Neuronal stem cell (in vitro differentiated cells): Measurements from ENCODE around the gene DDX59.

Source experiments
- DNase-seq: peaks from one replicate; pipeline ENCODE4 v3.0.0-alpha.2; 2013; ENCODE audit warnings: low spot score
- H2AFZ ChIP-seq: one replicate; pipeline ENCODE4 v1.6.1; 2013; ENCODE audit warnings: mild to moderate bottlenecking, low read length, inconsistent platforms
- H2AK5ac ChIP-seq: 2 replicates; pipeline ENCODE4 v1.6.1; 2013; ENCODE audit warnings: low read depth, mild to moderate bottlenecking, inconsistent platforms, low read length, moderate library complexity, mixed read lengths
- H2BK120ac ChIP-seq: 2 replicates; pipeline ENCODE4 v1.6.1; 2013; ENCODE audit warnings: low read depth, mild to moderate bottlenecking, inconsistent platforms, low read length, moderate library complexity, mixed read lengths
- H2BK12ac ChIP-seq: one replicate; pipeline ENCODE4 v1.6.1; 2013; ENCODE audit warnings: low read length, inconsistent platforms
- H2BK15ac ChIP-seq: 2 replicates; pipeline ENCODE4 v1.6.1; 2013; ENCODE audit warnings: mild to moderate bottlenecking, low read length, inconsistent platforms, mixed read lengths
- H2BK5ac ChIP-seq: one replicate; pipeline ENCODE4 v1.6.1; 2013; ENCODE audit warnings: inconsistent platforms, mild to moderate bottlenecking, low read length, moderate library complexity
- H3K14ac ChIP-seq: one replicate; pipeline ENCODE4 v1.6.1; 2013; ENCODE audit warnings: low read length, inconsistent platforms
- H3K18ac ChIP-seq: 2 replicates; pipeline ENCODE4 v1.6.1; 2013; ENCODE audit warnings: low read length, inconsistent platforms
- H3K23ac ChIP-seq: 2 replicates; pipeline ENCODE4 v1.6.1; 2013; ENCODE audit warnings: low read depth, mild to moderate bottlenecking, mixed read lengths, low read length, inconsistent platforms; ENCODE audit not compliant: poor library complexity
- H3K27ac ChIP-seq: replicated peaks from 3 replicates; pipeline ENCODE4 v1.5.1; 2013; ENCODE audit warnings: low read length, inconsistent platforms
- H3K27me3 ChIP-seq, 3 experiments: 2 replicates each; pipeline ENCODE4 v1.6.1; 2013; ENCODE audit warnings: low read length in 3 of 3, mild to moderate bottlenecking in 2 of 3, inconsistent platforms in 1 of 3, low read depth in 1 of 3, mixed read lengths in 1 of 3, moderate library complexity in 1 of 3; ENCODE audit not compliant: control insufficient read depth in 3 of 3, insufficient read depth in 3 of 3
- H3K36me3 ChIP-seq, 2 donors: replicated peaks in 1 of 2; 2 replicates each; pipeline ENCODE4 v1.6.1; 2013; ENCODE audit warnings: low read length in 2 of 2; ENCODE audit not compliant: control insufficient read depth in 2 of 2, insufficient read depth in 2 of 2
- H3K4ac ChIP-seq: 2 replicates; pipeline ENCODE4 v1.6.1; 2013; ENCODE audit warnings: inconsistent platforms, mild to moderate bottlenecking, low read length, moderate library complexity
- H3K4me1 ChIP-seq, 2 donors: 1 replicate in 1 of 2; 2 replicates in 1 of 2; pipeline ENCODE4 v1.6.1; 2013; ENCODE audit warnings: low read length in 2 of 2, low read depth in 1 of 2; ENCODE audit not compliant: control insufficient read depth in 2 of 2, insufficient read depth in 1 of 2
- H3K4me2 ChIP-seq: one replicate; pipeline ENCODE4 v1.6.1; 2013; ENCODE audit warnings: mild to moderate bottlenecking, low read length, inconsistent platforms; ENCODE audit not compliant: insufficient read depth, poor library complexity, severe bottlenecking
- H3K4me3 ChIP-seq, 2 donors: 2 replicates each; pipeline ENCODE4 v1.5.1; 2013; ENCODE audit warnings: low read length in 2 of 2, mild to moderate bottlenecking in 2 of 2, inconsistent platforms in 1 of 2, moderate library complexity in 1 of 2
- H3K79me1 ChIP-seq: one replicate; pipeline ENCODE4 v1.6.1; 2013; ENCODE audit warnings: low read depth, mild to moderate bottlenecking, inconsistent platforms, low read length, moderate library complexity
- H3K9ac ChIP-seq: one replicate; pipeline ENCODE4 v1.6.1; 2013; ENCODE audit warnings: mild to moderate bottlenecking, low read depth, low read length, inconsistent platforms; ENCODE audit not compliant: poor library complexity
- H3K9me3 ChIP-seq, 2 donors: replicated peaks in 1 of 2; 2 replicates each; pipeline versions ENCODE3 to v1.6.1; 2013; ENCODE audit warnings: low read length in 2 of 2, mild to moderate bottlenecking in 2 of 2, inconsistent platforms in 1 of 2, low read depth in 1 of 2, mixed read lengths in 1 of 2, moderate library complexity in 1 of 2; ENCODE audit not compliant: control insufficient read depth in 2 of 2, insufficient read depth in 1 of 2
- H4K8ac ChIP-seq: one replicate; pipeline ENCODE4 v1.6.1; 2013; ENCODE audit warnings: low read depth, mild to moderate bottlenecking, inconsistent platforms, low read length, moderate library complexity
- H4K91ac ChIP-seq: one replicate; pipeline ENCODE4 v1.6.1; 2013; ENCODE audit warnings: low read length, low read depth, mild to moderate bottlenecking, inconsistent platforms; ENCODE audit not compliant: poor library complexity
- WGBS, 2 donors: extraction: QIAGEN DNeasy Blood & Tissue Kit; methylation state at CpG; one replicate each; pipeline ENCODE4 v1.1.7; 2013; ENCODE audit warnings: missing lambda C conversion rate in 2 of 2, mixed read lengths in 1 of 2; ENCODE audit not compliant: insufficient read length in 2 of 2, insufficient replicate concordance in 1 of 2; ENCODE audit errors: extremely low coverage in 2 of 2; 5-methylcytosine and 5-hydroxymethylcytosine counted together

The DDX59 gene

DNA sequence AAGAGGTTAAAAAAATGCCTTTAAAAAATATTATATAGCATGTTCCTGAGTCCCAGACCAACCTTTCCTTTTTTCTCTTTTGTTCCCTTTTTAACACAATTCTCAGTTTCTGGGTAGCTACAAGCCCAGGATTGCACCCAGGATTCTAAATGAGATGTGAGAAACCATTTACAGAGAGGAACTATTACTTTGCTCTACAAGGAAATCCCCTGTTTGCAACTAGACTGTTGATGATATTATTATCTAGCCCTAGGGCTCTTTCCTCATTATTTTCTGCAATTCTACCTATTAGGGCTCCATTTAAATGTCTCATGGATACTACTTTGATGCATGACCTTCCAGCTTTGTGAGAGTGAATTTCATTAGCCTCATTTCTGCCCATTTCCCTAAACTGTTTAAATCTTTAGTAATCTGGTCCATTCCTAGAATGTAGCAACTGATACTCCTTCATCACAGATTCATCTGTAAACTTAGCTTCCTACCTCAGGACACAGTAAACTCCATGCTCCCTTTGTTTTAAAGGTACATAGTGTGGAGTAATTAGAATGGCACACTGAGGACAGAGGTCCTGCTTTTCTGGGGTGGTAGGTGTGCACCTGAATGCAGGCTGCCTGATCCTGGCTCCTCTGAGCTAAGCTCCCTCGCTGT lies 42.0 kb downstream of the DDX59 start:
- no peak overlapping the region for H4K91ac ChIP-seq
- no peak overlapping the region for H2BK15ac ChIP-seq
- H2AK5ac ChIP-seq = no peak overlapping the region
- H3K9ac ChIP-seq = no peak overlapping the region
- no peak overlapping the region for H3K4ac ChIP-seq
- no peak overlapping the region for H2AFZ ChIP-seq
- no peak overlapping the region for H3K4me3 ChIP-seq
- H2BK12ac ChIP-seq = no peak overlapping the region
- WGBS, 2 donors = no CpG with 5 or more reads among the region's 1 CpG
- H3K79me1 ChIP-seq = no peaks in the 10 kb centered on the region
- no peak overlapping the region for H2BK5ac ChIP-seq
- no peaks in the 10 kb centered on the region for H3K27me3 ChIP-seq
- H3K4me1 ChIP-seq = peaks cover 1 to 8% of the 10 kb centered on the region in 2 donors
- no peaks in the 10 kb centered on the region for H3K36me3 ChIP-seq
- H3K14ac ChIP-seq = no peak overlapping the region
- no peak overlapping the region for H3K4me2 ChIP-seq
- no peaks in the 10 kb centered on the region for H3K9me3 ChIP-seq
- DNase-seq = no peak
- H4K8ac ChIP-seq = no peak overlapping the region
- no peak overlapping the region for H3K18ac ChIP-seq
- H3K27ac ChIP-seq = no peak overlapping the region
- H3K23ac ChIP-seq = no peak overlapping the region
- H2BK120ac ChIP-seq = no peak overlapping the region

DNA sequence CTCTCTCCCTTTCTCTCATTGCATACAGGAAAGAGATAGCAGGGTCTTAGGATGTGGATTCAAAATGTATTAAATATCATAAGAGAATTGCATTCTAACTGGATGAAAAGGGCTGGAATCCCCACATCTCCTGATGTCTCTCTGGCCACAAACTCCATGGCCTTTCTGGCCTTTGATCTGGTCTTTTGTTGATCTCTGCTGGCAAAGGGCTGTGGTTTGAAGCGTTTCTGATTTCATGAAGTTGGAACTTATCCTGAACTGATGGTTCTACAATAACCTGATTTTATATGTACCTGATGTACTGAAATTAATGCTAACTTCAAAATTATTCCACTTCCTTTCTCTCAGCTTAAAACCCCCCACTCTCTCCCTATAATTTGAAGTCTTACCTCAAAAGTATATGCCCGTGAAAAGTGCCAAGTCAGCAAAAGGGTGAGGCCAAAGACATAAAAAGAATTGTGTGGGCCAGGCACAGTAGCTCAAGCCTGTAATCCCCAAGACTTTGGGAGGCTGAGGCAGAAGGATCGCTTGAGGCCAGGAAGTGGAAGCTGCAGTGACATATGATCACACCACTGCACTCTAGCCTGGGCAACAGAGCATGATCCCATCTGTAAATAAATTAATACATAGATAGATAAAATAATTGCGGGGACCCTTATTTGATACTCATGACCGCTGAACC lies 42.7 kb downstream of the DDX59 start:
- WGBS, 2 donors = no CpG with 5 or more reads among the region's 5 CpGs
- no peak overlapping the region for H3K27ac ChIP-seq

DNA sequence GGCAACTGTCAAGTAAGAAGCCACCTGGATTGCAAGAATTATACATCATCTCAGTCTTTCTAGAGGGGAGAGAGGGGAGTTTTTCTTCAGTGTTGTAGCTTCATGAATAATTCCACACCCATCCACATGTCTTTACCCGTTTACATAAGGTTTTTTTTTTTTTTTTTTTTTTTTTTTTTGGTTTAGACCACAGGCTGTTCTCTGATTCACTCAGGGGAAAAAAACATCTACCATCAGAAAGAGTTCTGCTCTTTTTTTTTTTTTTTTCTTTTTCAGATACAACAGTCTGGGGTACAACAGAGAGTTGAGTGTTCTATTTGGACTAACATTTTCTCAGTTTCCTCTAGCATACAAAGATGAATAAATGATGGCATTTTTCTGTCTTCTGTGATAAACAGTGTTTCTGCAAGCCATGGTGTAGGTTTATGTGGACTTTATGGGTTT lies 44.3 kb downstream of the DDX59 start:
- no peaks in the 10 kb centered on the region for H3K9me3 ChIP-seq
- peaks cover 1 to 8% of the 10 kb centered on the region in 2 donors for H3K4me1 ChIP-seq
- no peak overlapping the region for H4K91ac ChIP-seq
- H2BK15ac ChIP-seq = no peak overlapping the region
- no peak for DNase-seq
- H2BK120ac ChIP-seq = no peak overlapping the region
- H2AK5ac ChIP-seq = no peak overlapping the region
- H3K27me3 ChIP-seq = no peaks in the 10 kb centered on the region
- H2BK5ac ChIP-seq = no peak overlapping the region
- H3K23ac ChIP-seq = no peak overlapping the region
- no peak overlapping the region for H2BK12ac ChIP-seq
- no CpG with 5 or more reads among the region's 1 CpG for WGBS, 2 donors
- no peak overlapping the region for H3K4ac ChIP-seq
- H3K14ac ChIP-seq = no peak overlapping the region
- H2AFZ ChIP-seq = no peak overlapping the region
- no peak overlapping the region for H3K27ac ChIP-seq
- no peak overlapping the region for H4K8ac ChIP-seq
- no peaks in the 10 kb centered on the region for H3K36me3 ChIP-seq
- no peak overlapping the region for H3K9ac ChIP-seq
- no peak overlapping the region for H3K4me3 ChIP-seq
- no peak overlapping the region for H3K4me2 ChIP-seq
- no peak overlapping the region for H3K18ac ChIP-seq
- H3K79me1 ChIP-seq = no peaks in the 10 kb centered on the region

More for the DNA sequence above, 42.7 kb downstream of the DDX59 start:
- H3K23ac ChIP-seq = no peak overlapping the region
- H3K9me3 ChIP-seq = no peaks in the 10 kb centered on the region
- no peak overlapping the region for H3K4me2 ChIP-seq
- H3K4me3 ChIP-seq = no peak overlapping the region
- H4K8ac ChIP-seq = no peak overlapping the region
- no peak overlapping the region for H2BK5ac ChIP-seq
- no peak overlapping the region for H3K4ac ChIP-seq
- H2BK12ac ChIP-seq = no peak overlapping the region
- no peak overlapping the region for H2BK15ac ChIP-seq
- no peaks in the 10 kb centered on the region for H3K27me3 ChIP-seq
- no peak overlapping the region for H3K18ac ChIP-seq
- peak overlapping the region; percentile 47 for H2AFZ ChIP-seq
- H3K4me1 ChIP-seq = peaks cover 1 to 8% of the 10 kb centered on the region in 2 donors
- no peak overlapping the region for H3K14ac ChIP-seq
- H3K9ac ChIP-seq = no peak overlapping the region
- no peaks in the 10 kb centered on the region for H3K36me3 ChIP-seq
- no peak overlapping the region for H4K91ac ChIP-seq
- no peaks in the 10 kb centered on the region for H3K79me1 ChIP-seq
- H2AK5ac ChIP-seq = no peak overlapping the region
- no peak overlapping the region for H2BK120ac ChIP-seq
- DNase-seq = no peak

DNA sequence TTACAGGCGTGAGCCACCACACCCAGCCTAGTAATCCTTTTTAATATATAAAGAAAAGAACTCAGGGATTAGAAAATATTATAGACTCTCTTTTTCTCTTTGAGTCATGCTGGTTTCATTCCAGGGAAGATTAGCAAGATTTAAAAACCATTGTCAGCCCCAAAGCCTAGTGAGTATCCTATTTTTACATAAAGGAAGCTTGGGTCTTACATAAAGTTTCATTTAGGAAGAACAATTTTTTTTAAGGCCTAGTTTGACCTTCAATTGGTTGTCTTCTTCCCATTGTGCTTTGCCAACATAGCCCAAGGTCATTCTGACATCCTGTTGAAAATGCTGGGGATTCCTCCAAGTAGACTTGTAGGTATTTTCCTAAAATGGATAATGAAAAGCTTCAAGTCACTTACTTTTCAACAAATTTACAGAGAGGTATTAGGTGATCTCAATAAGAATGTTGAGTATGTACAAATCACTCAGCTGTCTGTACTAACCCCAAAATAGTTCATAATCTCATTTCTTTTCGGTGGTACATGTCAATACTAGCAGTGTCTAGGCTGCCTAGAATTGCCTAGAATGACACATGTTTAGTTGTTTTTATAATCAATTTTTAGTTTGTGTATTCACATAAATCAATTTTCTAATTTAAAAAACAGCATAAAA lies 44.9 kb downstream of the DDX59 start:
- no peak overlapping the region for H3K18ac ChIP-seq

More for the DNA sequence above, 44.9 kb downstream of the DDX59 start:
- H2BK5ac ChIP-seq = no peak overlapping the region
- DNase-seq = no peak
- H3K23ac ChIP-seq = no peak overlapping the region
- no peak overlapping the region for H3K4me2 ChIP-seq
- no peak overlapping the region for H4K91ac ChIP-seq
- no peak overlapping the region for H3K27ac ChIP-seq
- H3K9ac ChIP-seq = no peak overlapping the region
- H3K9me3 ChIP-seq = no peaks in the 10 kb centered on the region
- no peak overlapping the region for H2BK15ac ChIP-seq
- no peak overlapping the region for H3K4ac ChIP-seq
- no peak overlapping the region for H3K4me3 ChIP-seq
- H3K79me1 ChIP-seq = no peaks in the 10 kb centered on the region
- H2AFZ ChIP-seq = no peak overlapping the region
- H3K4me1 ChIP-seq = peaks cover 1 to 8% of the 10 kb centered on the region in 2 donors
- no CpG with 5 or more reads among the region's 2 CpGs for WGBS, 2 donors
- no peaks in the 10 kb centered on the region for H3K27me3 ChIP-seq
- H2BK120ac ChIP-seq = no peak overlapping the region
- H3K14ac ChIP-seq = no peak overlapping the region
- no peak overlapping the region for H4K8ac ChIP-seq
- H2AK5ac ChIP-seq = no peak overlapping the region
- H2BK12ac ChIP-seq = no peak overlapping the region
- H3K36me3 ChIP-seq = no peaks in the 10 kb centered on the region
